IMR-90 (cell line): Measurements from ENCODE around the gene FNDC11. TPM values are rescaled to one million over a fixed set of nuclear protein-coding genes. Genes with fewer than 3 reads are reported as not detected.

Experiments
- ATAC-seq: fragments of 200-7000 bp; cut with Tn5 transposase; 2 replicates; pipeline ENCODE4 v1.9.1; 2020; ENCODE audit warnings: low read depth, mild to moderate bottlenecking, moderate library complexity
- BruUV-seq: library from RNA; stranded (reverse); fragments of 400-500 nt; replicated peaks from 2 replicates; lab custom pipeline; 2021; lab: Mats Ljungman, UMichigan
- CTCF ChIA-PET: fragments of 300-600 bp; formaldehyde crosslinking; extraction: SDS; loops from one replicate; lab custom pipeline; 2021; ENCODE audit warnings: antibody characterized with exemption; lab: Yijun Ruan, JAX
- POLR2A ChIA-PET: fragments of 300-600 bp; sonication (Branson Sonifier 250); formaldehyde crosslinking; loops from one replicate; lab custom pipeline; 2022; ENCODE audit warnings: antibody characterized with exemption; ENCODE audit not compliant: unreplicated experiment; lab: Charles Lee
- DNase-seq: peaks from one replicate; pipeline ENCODE4 v3.0.0; 2013
- H2AFZ ChIP-seq: replicated peaks from 2 replicates; pipeline ENCODE3; 2013; ENCODE audit warnings: low read length, mild to moderate bottlenecking; ENCODE audit not compliant: poor library complexity
- H2AK5ac ChIP-seq: 2 replicates; pipeline ENCODE4 v1.6.1; 2013; ENCODE audit warnings: low read depth, low read length, inconsistent platforms
- H2AK9ac ChIP-seq: replicated peaks from 2 replicates; pipeline ENCODE3; 2013; ENCODE audit warnings: mild to moderate bottlenecking, low read depth, low read length, moderate library complexity; ENCODE audit not compliant: poor library complexity
- H2BK120ac ChIP-seq: 2 replicates; pipeline ENCODE4 v1.6.1; 2013; ENCODE audit warnings: low read depth, low read length, inconsistent platforms
- H2BK15ac ChIP-seq: 3 replicates; pipeline ENCODE4 v1.6.1; 2013; ENCODE audit warnings: low read depth, low read length, inconsistent platforms
- H2BK20ac ChIP-seq: 2 replicates; pipeline ENCODE4 v1.6.1; 2013; ENCODE audit warnings: low read depth, mild to moderate bottlenecking, inconsistent platforms, low read length, moderate library complexity
- H2BK5ac ChIP-seq: 2 replicates; pipeline ENCODE4 v1.6.1; 2013; ENCODE audit warnings: mild to moderate bottlenecking, low read depth, low read length, inconsistent platforms; ENCODE audit not compliant: poor library complexity, severe bottlenecking
- H3K14ac ChIP-seq: replicated peaks from 2 replicates; pipeline ENCODE4 v1.6.1; 2013; ENCODE audit warnings: low read depth, low read length, inconsistent platforms
- H3K18ac ChIP-seq: 2 replicates; pipeline ENCODE4 v1.6.1; 2013; ENCODE audit warnings: low read depth, low read length, control low read depth
- H3K23ac ChIP-seq: 2 replicates; pipeline ENCODE4 v1.6.1; 2013; ENCODE audit warnings: low read depth, low read length, inconsistent platforms
- H3K27ac ChIP-seq: 2 replicates; pipeline ENCODE4 v1.5.1; 2013; ENCODE audit warnings: mild to moderate bottlenecking, control low read depth, low read length; ENCODE audit not compliant: insufficient read depth
- H3K27me3 ChIP-seq: 2 replicates; pipeline ENCODE4 v1.6.1; 2013; ENCODE audit warnings: low read length; ENCODE audit not compliant: control insufficient read depth, insufficient read depth
- H3K36me3 ChIP-seq: 2 replicates; pipeline ENCODE4 v1.6.1; 2013; ENCODE audit warnings: low read length, mixed read lengths; ENCODE audit not compliant: control insufficient read depth, insufficient read depth
- H3K4ac ChIP-seq: 2 replicates; pipeline ENCODE4 v1.6.1; 2013; ENCODE audit warnings: low read depth, low read length, inconsistent platforms
- H3K4me1 ChIP-seq: 2 replicates; pipeline ENCODE4 v1.6.1; 2013; ENCODE audit warnings: low read length, mixed read lengths; ENCODE audit not compliant: control insufficient read depth, insufficient read depth
- H3K4me2 ChIP-seq: 2 replicates; pipeline ENCODE4 v1.6.1; 2013; ENCODE audit warnings: low read depth, mild to moderate bottlenecking, control low read depth, low read length, moderate library complexity
- H3K4me3 ChIP-seq: 2 replicates; pipeline ENCODE4 v1.5.1; 2013; ENCODE audit warnings: low read depth, mild to moderate bottlenecking, control low read depth, low read length, moderate library complexity; ENCODE audit not compliant: insufficient read depth
- H3K56ac ChIP-seq: 2 replicates; pipeline ENCODE4 v1.6.1; 2013; ENCODE audit warnings: low read length, inconsistent platforms; ENCODE audit not compliant: insufficient read depth; ENCODE audit errors: extremely low read depth
- H3K79me1 ChIP-seq, 2 experiments: 2 replicates each; pipeline ENCODE4 v1.6.1; 2013; ENCODE audit warnings: low read length in 2 of 2, inconsistent platforms in 1 of 2, low read depth in 1 of 2
- H3K9ac ChIP-seq: 2 replicates; pipeline ENCODE4 v1.6.1; 2013; ENCODE audit warnings: low read depth, low read length, control low read depth
- H3K9me1 ChIP-seq: 2 replicates; pipeline ENCODE4 v1.6.1; 2013; ENCODE audit warnings: low read length, inconsistent platforms; ENCODE audit not compliant: insufficient read depth
- H3K9me3 ChIP-seq: 2 replicates; pipeline ENCODE4 v1.6.1; 2013; ENCODE audit warnings: low read length; ENCODE audit not compliant: control insufficient read depth, insufficient read depth
- H4K20me1 ChIP-seq: 2 replicates; pipeline ENCODE4 v1.6.1; 2013; ENCODE audit warnings: low read length, inconsistent platforms; ENCODE audit not compliant: insufficient read depth
- H4K5ac ChIP-seq: 2 replicates; pipeline ENCODE4 v1.6.1; 2013; ENCODE audit warnings: mild to moderate bottlenecking, low read depth, low read length, control low read depth
- H4K8ac ChIP-seq, 2 experiments: 2 replicates each; pipeline ENCODE4 v1.6.1; 2013; ENCODE audit warnings: low read depth in 2 of 2, low read length in 2 of 2, control low read depth in 1 of 2, inconsistent platforms in 1 of 2
- H4K91ac ChIP-seq: 2 replicates; pipeline ENCODE4 v1.6.1; 2013; ENCODE audit warnings: low read depth, low read length, inconsistent platforms; ENCODE audit not compliant: insufficient read depth
- CEBPB ChIP-seq: IDR thresholded peaks from 2 replicates; pipeline ENCODE4 v1.6.1; 2012; ENCODE audit warnings: low read depth, low read length, improper control_type of control experiment
- MAZ ChIP-seq: IDR thresholded peaks from 2 replicates; pipeline ENCODE4 v1.6.1; 2012; ENCODE audit warnings: low read depth, mild to moderate bottlenecking, low read length, improper control_type of control experiment, moderate library complexity, borderline replicate concordance
- WGBS, 2 experiments: methylation state at CpG; one replicate each; pipeline versions ENCODE4 v1.1.5 to v1.1.7; 2013; ENCODE audit warnings: missing lambda C conversion rate in 2 of 2; ENCODE audit not compliant: insufficient read length in 1 of 2; ENCODE audit errors: extremely low coverage in 2 of 2; 5-methylcytosine and 5-hydroxymethylcytosine counted together
- dilution Hi-C: fragments of 300-500 bp; cut with HindIII; formaldehyde crosslinking; loops from one replicate; pipeline ENCODE4 v1.14.3; 2018; ENCODE audit warnings: low sequenced_read_pairs; ENCODE audit not compliant: unreplicated experiment
- in situ Hi-C: fragments of 300-500 bp; cut with MboI; formaldehyde crosslinking; loops from 3 replicates; pipeline ENCODE4 v1.14.3; 2019; ENCODE audit warnings: low sequenced_read_pairs, inconsistent platforms, mixed read lengths
- intact Hi-C: fragments of 100-400 bp; cut with micrococcal nuclease; formaldehyde crosslinking; loops from 2 replicates; pipeline ENCODE4 v1.10.0; 2022
- polyA plus RNA-seq, 3 experiments: library from polyadenylated mRNA; depleted of rRNA; stranded (reverse); fragments of >200 nt; gene quantifications; 2 replicates each; pipeline ENCODE4 v1.2.3, GENCODE V29; 2012; ENCODE audit warnings: low replicate concordance in 1 of 3
- total RNA-seq: library from RNA; depleted of rRNA; stranded (reverse); fragments of >200 nt; gene quantifications from 2 replicates; pipeline ENCODE4 v1.2.3, GENCODE V29; 2012
- TF ChIP-seq, protein P1 (sequence below): conservative IDR thresholded peaks from 2 replicates; pipeline ENCODE4 v1.5.1; 2012; ENCODE audit warnings: mild to moderate bottlenecking, low read depth, low read length, improper control_type of control experiment

FNDC11 gene
- total and polyA plus RNA-seq, 2 of the 4 experiments (the other 2 are of a cell fraction), result 0.36 to 1.0 TPM

GRCh38 chr20:63519668-63520503, 34.1 kb upstream of the FNDC11 start:
- DNase-seq, result peak; percentile 29
- in situ Hi-C loops, result no loop called here

More at GRCh38 chr20:63519668-63520503, 34.1 kb upstream of the FNDC11 start:
- Histone ChIP-seq H3K4me2 (peak overlapping the region; percentile 86), H3K27me3 (no peaks in the 10 kb centered on the region), H3K27ac (peak overlapping the region; percentile 57), H2BK15ac (no peak overlapping the region), H3K9me1 (peaks cover 11% of the 10 kb centered on the region; the same call in 1 of the 2 replicates), H4K8ac (peak overlapping the region; percentile 46 to 78; a peak in 3 of 4 replicates), H3K4me1 (peaks cover 13% of the 10 kb centered on the region), H3K4ac (peak overlapping the region; percentile 69), H2AK5ac (peak overlapping the region; percentile 78; the same call in 1 of the 2 replicates), H3K56ac (peak overlapping the region; percentile 23), H2BK20ac (no peak overlapping the region), H3K79me1 (peaks cover 19 to 38% of the 10 kb centered on the region in 2 experiments), H2AFZ (peak overlapping the region; percentile 87), H2BK5ac (peak overlapping the region; percentile 57), H3K4me3 (peak overlapping the region; percentile 97), H3K23ac (peak overlapping the region; percentile 73; the same call in 1 of the 2 replicates), H4K5ac (peak overlapping the region; percentile 32), H3K36me3 (peaks cover 23% of the 10 kb centered on the region), H4K20me1 (peaks cover 29% of the 10 kb centered on the region), H3K9ac (peak overlapping the region; percentile 81), H2AK9ac (peak overlapping the region; percentile 96), H4K91ac (peak overlapping the region; percentile 51), H3K14ac (peak overlapping the region; percentile 16), H3K9me3 (no peaks in the 10 kb centered on the region), H3K18ac (peak overlapping the region; percentile 30), H2BK120ac (peak overlapping the region; percentile 63)
- no TSS peak for BruUV-seq
- intact Hi-C loops, result no loop called here
- dilution Hi-C loops, result no loop called here
- ATAC-seq, result peak; percentile 56
- POLR2A ChIA-PET, result interaction anchor here (0.6 kb wide), 5 partner anchors 71 to 233 kb away, joined by 3 to 7 read pairs (median 4); no protein-coding TSS in a partner anchor
- 1% methylated on average over 31 of the region's 72 CpGs; no CpG with 5 or more reads in 1 of the 2 experiments for WGBS, 2 experiments
- CTCF ChIA-PET, result interaction anchor here (1.6 kb wide), 1 partner anchor 24 kb away, joined by 4 read pairs; no protein-coding TSS in a partner anchor
- TF ChIP-seq MAZ (0 out of 2 replicates have a peak, but pooled peaks have one; percentile 12), CEBPB (no peak)
- TF ChIP-seq, protein P1, sequence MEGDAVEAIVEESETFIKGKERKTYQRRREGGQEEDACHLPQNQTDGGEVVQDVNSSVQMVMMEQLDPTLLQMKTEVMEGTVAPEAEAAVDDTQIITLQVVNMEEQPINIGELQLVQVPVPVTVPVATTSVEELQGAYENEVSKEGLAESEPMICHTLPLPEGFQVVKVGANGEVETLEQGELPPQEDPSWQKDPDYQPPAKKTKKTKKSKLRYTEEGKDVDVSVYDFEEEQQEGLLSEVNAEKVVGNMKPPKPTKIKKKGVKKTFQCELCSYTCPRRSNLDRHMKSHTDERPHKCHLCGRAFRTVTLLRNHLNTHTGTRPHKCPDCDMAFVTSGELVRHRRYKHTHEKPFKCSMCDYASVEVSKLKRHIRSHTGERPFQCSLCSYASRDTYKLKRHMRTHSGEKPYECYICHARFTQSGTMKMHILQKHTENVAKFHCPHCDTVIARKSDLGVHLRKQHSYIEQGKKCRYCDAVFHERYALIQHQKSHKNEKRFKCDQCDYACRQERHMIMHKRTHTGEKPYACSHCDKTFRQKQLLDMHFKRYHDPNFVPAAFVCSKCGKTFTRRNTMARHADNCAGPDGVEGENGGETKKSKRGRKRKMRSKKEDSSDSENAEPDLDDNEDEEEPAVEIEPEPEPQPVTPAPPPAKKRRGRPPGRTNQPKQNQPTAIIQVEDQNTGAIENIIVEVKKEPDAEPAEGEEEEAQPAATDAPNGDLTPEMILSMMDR, result peak; percentile 19; the same call in 1 of the 2 replicates
